Measurements from ENCODE around the gene SLC37A1.
A peak's percentile ranks its signal among the peaks of the same experiment; 100 is the strongest.

SLC37A1 gene

DNA sequence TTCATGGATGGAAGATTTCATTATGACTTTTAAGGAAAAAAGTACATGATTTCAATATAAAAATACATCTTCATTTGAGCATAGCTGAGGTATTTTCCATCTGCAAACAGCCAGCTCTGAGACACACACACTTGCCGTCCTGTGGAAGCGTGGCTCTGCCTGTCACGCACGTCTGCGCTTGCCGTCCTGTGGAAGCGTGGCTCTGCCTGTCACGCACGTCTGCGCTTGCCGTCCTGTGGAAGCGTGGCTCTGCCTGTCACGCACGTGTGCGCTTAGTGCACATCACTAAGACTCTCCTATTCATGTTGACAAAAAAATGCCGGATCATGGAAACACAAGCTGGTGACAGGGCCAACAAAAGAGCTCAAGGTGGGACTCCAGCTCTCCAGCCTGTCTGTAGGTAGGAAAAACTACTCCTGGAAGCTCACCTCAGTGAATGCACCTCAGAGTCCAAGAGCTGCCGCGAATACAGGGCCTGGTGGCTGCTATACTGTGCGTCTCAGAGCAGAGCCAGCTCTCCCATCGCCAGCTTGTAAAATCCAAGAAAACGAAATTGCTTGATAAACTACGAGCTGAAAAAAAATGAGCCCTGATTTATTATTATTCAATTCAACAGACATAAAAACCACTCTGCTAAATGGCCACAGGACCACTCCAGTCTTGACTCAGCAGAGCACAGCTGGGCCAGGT is 69.3 kb downstream of the SLC37A1 start:
- Histone ChIP-seq H3K4me3 (ENCODE audit: low read length) (no peak overlapping the region), H3K36me3 (ENCODE audit: control insufficient read depth, insufficient read depth, low read length) (no peaks in the 10 kb centered on the region), H3K27me3 (ENCODE audit: control insufficient read depth, insufficient read depth, low read length) (no peaks in the 10 kb centered on the region), H3K9ac (ENCODE audit: low read length) (no peak overlapping the region), H3K27ac (ENCODE audit: low read depth, low read length) (no peak overlapping the region), H3K4me1 (ENCODE audit: control insufficient read depth, insufficient read depth, low read length) (no peaks in the 10 kb centered on the region)

DNA sequence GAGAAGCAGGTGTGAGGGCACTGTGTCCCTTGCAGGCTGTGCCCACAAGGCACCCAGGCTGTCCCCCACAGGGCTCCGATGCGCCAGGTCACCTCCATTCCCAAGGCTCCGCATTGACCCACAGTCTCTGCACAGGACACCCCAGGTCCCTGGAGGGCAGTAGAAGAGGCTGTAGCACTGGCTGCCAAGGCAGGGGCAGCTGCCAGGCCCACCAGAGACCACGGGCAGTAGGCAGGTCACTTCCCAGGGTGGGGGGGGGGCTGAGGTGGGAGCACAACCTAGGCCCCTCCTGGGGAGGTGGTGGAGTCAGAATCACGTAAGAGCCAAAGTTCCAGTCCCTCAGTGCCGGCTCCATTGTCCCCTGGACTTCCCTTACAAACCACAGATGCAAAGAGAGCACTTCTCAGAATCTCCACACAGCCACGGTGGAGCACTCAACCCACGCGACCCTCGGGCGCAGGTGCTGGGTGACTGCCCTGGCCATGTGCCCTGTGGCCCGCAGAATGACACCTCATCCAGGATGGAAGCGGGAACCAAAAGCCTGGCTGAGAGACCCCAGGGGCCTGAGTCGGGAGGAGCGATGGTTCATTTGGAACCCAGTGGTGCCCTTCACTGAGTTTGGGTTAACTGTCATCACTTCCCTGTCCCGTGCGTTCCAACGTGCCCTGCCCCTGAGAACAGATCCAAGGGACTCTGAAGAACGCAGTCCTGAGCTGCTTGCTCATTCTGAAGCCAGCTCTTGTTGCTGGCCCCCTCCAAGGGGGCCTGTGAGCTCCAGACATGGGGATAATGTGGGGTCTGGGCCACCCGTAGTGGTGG is 70.0 kb downstream of the SLC37A1 start:
- Histone ChIP-seq H3K36me3 (ENCODE audit: control insufficient read depth, insufficient read depth, low read length) (no peaks in the 10 kb centered on the region), H3K27ac (ENCODE audit: low read depth, low read length) (no peak overlapping the region), H3K27me3 (ENCODE audit: control insufficient read depth, insufficient read depth, low read length) (no peaks in the 10 kb centered on the region), H3K4me1 (ENCODE audit: control insufficient read depth, insufficient read depth, low read length) (no peaks in the 10 kb centered on the region), H3K9ac (ENCODE audit: low read length) (no peak overlapping the region), H3K4me3 (ENCODE audit: low read length) (no peak overlapping the region)

DNA sequence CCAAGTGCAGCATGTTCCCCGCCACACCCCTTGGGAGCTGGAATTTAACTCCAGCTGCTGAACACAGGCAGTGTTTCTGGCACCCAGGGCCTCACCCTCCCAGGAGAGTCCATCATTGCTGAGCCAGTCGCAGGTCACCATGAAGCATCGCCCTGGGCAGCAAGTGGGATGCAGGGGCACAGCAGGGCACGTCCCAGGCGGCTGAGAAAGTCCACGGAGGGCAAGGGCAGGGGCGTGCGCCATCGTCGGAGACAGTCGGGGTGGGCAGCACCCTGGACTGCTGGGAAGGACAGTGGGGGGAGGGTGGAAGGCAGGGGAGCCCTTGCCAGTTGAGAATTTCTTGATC is 70.6 kb downstream of the SLC37A1 start:
- Histone ChIP-seq H3K27me3 (ENCODE audit: control insufficient read depth, insufficient read depth, low read length) (no peaks in the 10 kb centered on the region), H3K27ac (ENCODE audit: low read depth, low read length) (no peak overlapping the region), H3K36me3 (ENCODE audit: control insufficient read depth, insufficient read depth, low read length) (no peaks in the 10 kb centered on the region), H3K9ac (ENCODE audit: low read length) (no peak overlapping the region), H3K4me3 (ENCODE audit: low read length) (no peak overlapping the region), H3K4me1 (ENCODE audit: control insufficient read depth, insufficient read depth, low read length) (no peaks in the 10 kb centered on the region)

DNA sequence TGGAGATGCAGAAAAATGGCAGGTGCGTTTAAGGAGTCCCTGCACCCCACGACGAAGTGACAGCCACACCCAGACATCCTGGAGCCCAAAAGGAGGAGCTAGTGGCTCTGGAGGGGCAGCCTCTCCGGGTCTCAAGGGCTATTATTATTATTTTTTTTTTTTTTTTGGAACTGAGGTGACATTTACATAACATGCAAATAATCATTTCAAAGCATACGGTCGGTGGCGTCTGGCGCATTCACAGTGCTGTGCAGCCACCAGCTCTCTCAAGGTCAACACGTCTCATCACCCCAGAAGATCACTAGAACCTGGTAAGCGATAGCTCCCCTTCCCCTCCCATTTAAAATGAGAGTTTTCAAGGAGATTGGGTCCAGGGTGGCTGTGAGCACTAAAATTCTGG is 72.2 kb downstream of the SLC37A1 start:
- no peaks in the 10 kb centered on the region for H3K27me3 ChIP-seq (ENCODE audit: control insufficient read depth, insufficient read depth, low read length)
- H3K4me3 ChIP-seq (ENCODE audit: low read length): no peak overlapping the region
- no peaks in the 10 kb centered on the region for H3K4me1 ChIP-seq (ENCODE audit: control insufficient read depth, insufficient read depth, low read length)
- no peak overlapping the region for H3K27ac ChIP-seq (ENCODE audit: low read depth, low read length)
- no peaks in the 10 kb centered on the region for H3K36me3 ChIP-seq (ENCODE audit: control insufficient read depth, insufficient read depth, low read length)
- no peak overlapping the region for H3K9ac ChIP-seq (ENCODE audit: low read length)

DNA sequence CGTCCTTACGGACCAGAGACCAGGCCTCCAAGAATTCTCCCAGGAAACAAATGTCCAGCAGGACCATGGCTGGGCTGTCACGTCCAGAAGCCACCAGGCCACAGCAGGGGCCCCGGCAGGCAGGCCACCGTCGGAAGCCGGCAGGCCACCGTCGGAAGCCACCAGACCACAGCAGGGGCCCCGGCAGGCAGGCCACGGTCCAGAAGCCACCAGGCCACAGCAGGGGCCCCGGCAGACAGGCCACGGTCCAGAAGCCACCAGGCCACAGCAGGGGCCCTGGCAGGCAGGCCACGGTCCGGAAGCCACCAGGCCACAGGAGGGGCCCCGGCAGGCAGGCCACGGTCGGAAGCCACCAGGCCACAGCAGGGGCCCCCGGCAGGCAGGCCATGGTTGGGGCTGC is 72.8 kb downstream of the SLC37A1 start:
- H3K4me3 ChIP-seq (ENCODE audit: low read length): no peak overlapping the region
- H3K36me3 ChIP-seq (ENCODE audit: control insufficient read depth, insufficient read depth, low read length): no peaks in the 10 kb centered on the region
- H3K4me1 ChIP-seq (ENCODE audit: control insufficient read depth, insufficient read depth, low read length): no peaks in the 10 kb centered on the region
- H3K27ac ChIP-seq (ENCODE audit: low read depth, low read length): no peak overlapping the region
- no peak overlapping the region for H3K9ac ChIP-seq (ENCODE audit: low read length)
- H3K27me3 ChIP-seq (ENCODE audit: control insufficient read depth, insufficient read depth, low read length): no peaks in the 10 kb centered on the region

DNA sequence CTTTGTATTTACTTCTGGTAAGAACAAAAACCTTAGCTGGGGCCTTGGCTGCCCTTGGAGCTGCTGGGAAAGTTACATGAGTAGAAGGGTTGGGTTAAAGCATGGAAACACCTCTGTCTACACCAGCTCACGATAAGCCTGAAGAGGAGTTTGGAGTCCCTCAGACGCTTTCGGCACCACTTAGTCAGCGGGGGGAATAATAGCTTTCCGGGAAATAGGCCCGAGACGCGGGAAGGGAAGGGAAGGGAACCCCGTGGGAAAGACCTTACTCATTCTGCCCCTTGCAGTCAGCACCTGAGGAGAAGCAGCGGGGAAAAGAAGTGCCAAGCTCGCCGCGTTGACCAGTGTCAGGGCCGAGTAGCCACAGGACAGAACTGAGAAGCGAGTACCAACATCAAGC is 73.4 kb downstream of the SLC37A1 start:
- Histone ChIP-seq H3K9ac (ENCODE audit: low read length) (no peak overlapping the region), H3K27me3 (ENCODE audit: control insufficient read depth, insufficient read depth, low read length) (no peaks in the 10 kb centered on the region), H3K4me3 (ENCODE audit: low read length) (no peak overlapping the region), H3K36me3 (ENCODE audit: control insufficient read depth, insufficient read depth, low read length) (no peaks in the 10 kb centered on the region), H3K27ac (ENCODE audit: low read depth, low read length) (no peak overlapping the region), H3K4me1 (ENCODE audit: control insufficient read depth, insufficient read depth, low read length) (no peaks in the 10 kb centered on the region)

DNA sequence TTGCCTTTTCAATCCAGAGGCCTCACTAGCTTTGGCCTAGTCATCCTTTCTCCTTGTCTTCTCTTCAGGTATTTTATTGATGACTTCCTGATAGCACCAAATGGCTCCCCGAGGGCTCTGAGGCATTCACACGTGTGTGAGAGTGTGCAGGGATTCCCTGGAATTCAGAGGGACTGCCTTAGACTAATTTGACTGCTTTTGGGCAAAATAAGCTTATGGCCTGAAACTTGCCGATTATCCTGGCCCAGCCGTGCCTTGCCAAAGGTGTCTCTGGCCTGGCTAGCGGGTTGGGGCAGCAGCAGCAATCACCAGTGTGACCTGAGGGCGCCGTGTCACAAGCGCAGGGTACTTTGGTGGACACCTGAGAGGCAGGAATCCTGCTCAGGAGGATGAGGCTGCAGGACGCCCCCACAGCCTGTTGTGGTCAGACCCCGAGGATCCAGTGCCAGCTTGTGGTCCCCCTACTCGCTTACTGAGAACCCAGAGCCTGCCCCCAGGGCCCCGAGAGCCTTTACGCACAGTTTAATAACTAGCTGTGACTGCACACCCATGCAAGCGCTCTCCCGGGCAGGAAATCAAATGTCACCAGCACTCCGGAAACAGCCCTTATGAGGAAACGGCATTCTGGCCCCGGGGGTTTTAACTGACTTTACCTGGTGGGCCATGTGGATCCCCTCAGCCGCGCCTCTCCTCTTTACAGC is 76.9 kb downstream of the SLC37A1 start:
- H3K4me1 ChIP-seq (ENCODE audit: control insufficient read depth, insufficient read depth, low read length): no peaks in the 10 kb centered on the region
- no peak overlapping the region for H3K9ac ChIP-seq (ENCODE audit: low read length)
- H3K36me3 ChIP-seq (ENCODE audit: control insufficient read depth, insufficient read depth, low read length): no peaks in the 10 kb centered on the region
- H3K4me3 ChIP-seq (ENCODE audit: low read length): no peak overlapping the region
- H3K27me3 ChIP-seq (ENCODE audit: control insufficient read depth, insufficient read depth, low read length): peaks cover 4% of the 10 kb centered on the region
- no peak overlapping the region for H3K27ac ChIP-seq (ENCODE audit: low read depth, low read length)

DNA sequence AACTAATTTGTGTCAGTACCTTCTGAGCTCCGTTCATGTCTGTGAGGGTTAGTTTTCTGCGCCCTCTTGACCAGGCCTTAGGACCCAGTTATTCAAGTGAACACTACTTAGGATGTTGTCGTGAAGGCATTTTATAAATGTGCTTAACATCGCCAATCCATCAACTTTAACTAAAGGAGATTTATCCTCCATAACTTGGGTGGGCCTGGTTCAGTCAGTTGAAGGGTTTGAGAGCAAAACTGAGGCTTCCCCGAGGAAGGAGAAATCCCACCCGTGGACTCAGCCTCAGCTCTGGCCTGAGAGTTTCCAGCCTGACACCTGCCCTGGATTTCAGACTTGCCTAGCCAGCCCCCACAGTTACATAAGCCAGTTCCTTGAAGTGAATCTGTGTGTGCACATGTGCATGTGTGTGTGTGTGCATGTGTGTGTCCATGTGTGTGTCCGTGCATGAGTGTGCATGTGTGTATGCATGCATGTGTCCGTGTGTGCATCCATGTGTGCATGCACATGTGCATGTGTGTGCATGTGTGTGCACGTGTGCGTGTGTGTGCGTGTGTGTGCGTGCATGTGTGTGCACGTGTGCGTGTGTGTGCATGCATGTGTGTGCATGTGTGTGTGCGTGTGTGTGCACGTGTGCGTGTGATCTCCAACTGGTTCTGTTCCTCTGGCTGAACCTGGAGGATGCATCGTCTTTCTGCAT is 77.7 kb downstream of the SLC37A1 start:
- H3K9ac ChIP-seq (ENCODE audit: low read length): no peak overlapping the region
- no peaks in the 10 kb centered on the region for H3K36me3 ChIP-seq (ENCODE audit: control insufficient read depth, insufficient read depth, low read length)
- H3K4me3 ChIP-seq (ENCODE audit: low read length): no peak overlapping the region
- no peaks in the 10 kb centered on the region for H3K4me1 ChIP-seq (ENCODE audit: control insufficient read depth, insufficient read depth, low read length)
- peaks cover 4% of the 10 kb centered on the region for H3K27me3 ChIP-seq (ENCODE audit: control insufficient read depth, insufficient read depth, low read length)
- H3K27ac ChIP-seq (ENCODE audit: low read depth, low read length): no peak overlapping the region

DNA sequence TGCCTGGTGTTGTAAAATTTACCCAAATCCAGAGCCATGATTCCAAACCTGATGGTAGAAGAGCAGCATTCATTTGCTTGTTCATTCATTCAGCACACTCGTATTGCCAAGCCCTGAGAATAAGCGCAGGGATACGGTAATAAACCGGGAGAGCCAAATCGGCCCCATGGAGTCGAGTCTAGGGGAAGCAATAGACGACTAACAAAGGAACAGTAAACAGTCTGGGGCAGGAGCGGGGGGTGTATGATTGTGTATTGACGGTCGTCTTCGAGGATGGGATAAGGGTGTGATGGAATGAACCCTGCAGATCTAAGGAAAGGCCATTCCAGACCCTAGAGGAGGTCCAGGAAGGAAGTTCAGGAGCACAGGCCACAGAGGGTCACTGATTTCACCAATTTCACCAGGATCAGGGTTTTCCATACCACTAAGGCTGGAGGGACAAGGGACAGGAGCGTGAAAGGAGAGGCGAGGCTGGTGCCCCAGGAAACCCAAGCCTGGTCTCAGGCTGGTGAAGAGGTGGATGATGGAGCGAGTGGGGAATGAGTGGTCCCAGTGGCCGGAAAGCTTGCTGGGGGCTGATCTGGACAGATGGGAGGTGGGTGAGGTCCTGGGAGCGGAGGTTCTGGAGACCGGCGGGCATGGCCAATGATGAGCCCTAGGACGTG is 78.6 kb downstream of the SLC37A1 start:
- Histone ChIP-seq H3K27me3 (ENCODE audit: control insufficient read depth, insufficient read depth, low read length) (peaks cover 4% of the 10 kb centered on the region), H3K9ac (ENCODE audit: low read length) (no peak overlapping the region), H3K27ac (ENCODE audit: low read depth, low read length) (no peak overlapping the region), H3K4me1 (ENCODE audit: control insufficient read depth, insufficient read depth, low read length) (no peaks in the 10 kb centered on the region), H3K36me3 (ENCODE audit: control insufficient read depth, insufficient read depth, low read length) (no peaks in the 10 kb centered on the region), H3K4me3 (ENCODE audit: low read length) (no peak overlapping the region)

DNA sequence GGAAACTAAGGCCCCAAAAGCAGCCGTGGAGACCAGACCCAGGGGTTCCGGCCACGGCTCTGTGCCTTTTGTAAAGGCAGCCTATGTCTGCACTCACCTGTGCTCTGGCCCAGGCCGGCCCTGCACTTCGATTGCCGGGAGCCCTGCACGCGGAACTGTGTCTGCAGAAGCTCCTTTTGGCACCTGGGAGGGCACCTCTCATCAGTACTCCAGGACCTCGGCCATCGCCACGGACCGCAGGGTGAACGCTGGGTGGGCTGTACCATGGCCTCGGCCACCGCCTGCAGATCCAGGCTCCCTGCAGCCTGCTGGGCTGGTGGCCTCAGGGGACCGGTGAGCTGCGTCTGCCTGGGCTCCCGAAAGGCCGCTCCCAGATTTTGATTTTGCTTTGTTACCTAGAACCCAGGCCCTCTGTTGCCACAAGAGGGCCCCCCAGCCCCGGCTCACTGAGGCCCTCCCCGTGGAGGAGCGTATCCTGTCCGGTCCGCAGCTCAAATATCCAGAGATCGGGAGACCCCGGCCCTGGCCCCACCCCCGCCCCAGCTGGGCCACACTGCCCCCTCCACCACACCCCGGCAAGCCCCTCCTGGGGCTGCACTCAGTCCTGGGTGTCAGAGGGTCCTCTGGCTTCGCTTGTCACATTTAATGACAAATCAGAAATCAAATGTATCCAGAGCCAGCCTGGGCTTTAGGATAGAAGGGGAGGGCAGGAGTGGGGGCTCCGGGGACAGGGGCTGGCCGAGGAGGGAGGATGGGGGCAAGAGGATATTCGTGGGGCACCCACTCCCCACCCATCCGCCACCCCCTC is 79.6 kb downstream of the SLC37A1 start:
- no peaks in the 10 kb centered on the region for H3K36me3 ChIP-seq (ENCODE audit: control insufficient read depth, insufficient read depth, low read length)
- H3K4me1 ChIP-seq (ENCODE audit: control insufficient read depth, insufficient read depth, low read length): no peaks in the 10 kb centered on the region
- H3K27me3 ChIP-seq (ENCODE audit: control insufficient read depth, insufficient read depth, low read length): peaks cover 4% of the 10 kb centered on the region
- no peak overlapping the region for H3K27ac ChIP-seq (ENCODE audit: low read depth, low read length)
- H3K4me3 ChIP-seq (ENCODE audit: low read length): peak overlapping the region; percentile 30
- no peak overlapping the region for H3K9ac ChIP-seq (ENCODE audit: low read length)

DNA sequence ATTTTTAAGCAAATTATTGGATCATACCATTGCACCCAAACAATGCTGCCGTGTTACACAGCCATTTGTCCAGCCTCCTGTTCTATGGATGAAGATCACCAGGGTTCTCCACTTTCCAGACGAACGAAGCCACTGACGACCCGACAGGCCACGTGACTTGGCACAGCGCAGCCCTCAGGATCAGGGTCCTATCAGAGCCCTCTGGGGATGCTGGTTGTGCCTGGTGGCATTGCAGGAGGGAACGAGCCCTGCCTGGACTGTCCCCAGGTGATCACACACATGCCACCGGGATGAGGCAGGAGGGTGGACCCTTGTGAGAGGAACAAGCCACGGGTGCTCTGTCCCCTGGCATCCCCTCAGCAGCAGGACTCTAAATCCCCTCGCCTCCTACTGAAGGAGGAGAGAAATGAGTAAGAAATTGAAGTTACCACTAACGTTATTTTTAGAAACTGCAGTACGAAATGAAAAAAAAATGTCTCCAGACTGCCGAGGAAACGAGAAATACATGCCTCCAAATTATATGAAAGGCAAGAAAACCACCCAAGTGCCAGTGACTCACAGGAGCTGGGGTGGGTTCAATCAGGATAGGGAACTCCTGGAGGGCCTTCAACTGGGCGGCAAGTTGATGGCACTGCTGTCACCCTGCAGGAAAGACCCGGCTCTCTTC is 81.1 kb downstream of the SLC37A1 start:
- Histone ChIP-seq H3K27me3 (ENCODE audit: control insufficient read depth, insufficient read depth, low read length) (peaks cover 4% of the 10 kb centered on the region), H3K27ac (ENCODE audit: low read depth, low read length) (no peak overlapping the region), H3K4me3 (ENCODE audit: low read length) (no peak overlapping the region), H3K36me3 (ENCODE audit: control insufficient read depth, insufficient read depth, low read length) (no peaks in the 10 kb centered on the region), H3K4me1 (ENCODE audit: control insufficient read depth, insufficient read depth, low read length) (no peaks in the 10 kb centered on the region), H3K9ac (ENCODE audit: low read length) (no peak overlapping the region)
